ENCODE data around the gene NR5A1. TPM values are rescaled to one million over a fixed set of nuclear protein-coding genes. Genes with fewer than 3 reads are reported as not detected.

NR5A1 gene
- total and polyA plus RNA-seq, 10 of the 15 experiments (the other 5 are each of a cell fraction or from before 2014, with no cell fraction given): 0.06 to 0.24 (median 0.08) TPM; not detected in 5

- Histone ChIP-seq H3K9ac (ENCODE audit: control insufficient read depth, insufficient read depth, low read length) (no peak overlapping the region), H3K4me3 (no peak overlapping the region), H3K9me3 (replicated peaks; ENCODE audit: control insufficient read depth, insufficient read depth, low read length) (no peaks in the 10 kb centered on the region), H3K36me3 (ENCODE audit: control insufficient read depth in 2 of 2, insufficient read depth in 2 of 2, low read length in 1 of 2) (no peaks in the 10 kb centered on the region), H3K27ac (ENCODE audit: control insufficient read depth, insufficient read depth) (no peak overlapping the region), H3K4me2 (ENCODE audit: control insufficient read depth, insufficient read depth) (no peak overlapping the region), H4K20me1 (ENCODE audit: control insufficient read depth, insufficient read depth) (no peaks in the 10 kb centered on the region), H3K27me3 (replicated peaks in 1 of 2; ENCODE audit: control insufficient read depth in 2 of 2, insufficient read depth in 2 of 2, low read length in 1 of 2) (peaks cover 0 to 2% of the 10 kb centered on the region in 2 experiments; a peak in 2 of 4 replicates), H2AFZ (ENCODE audit: control insufficient read depth, low read depth, low read length) (no peak overlapping the region), H3K4me1 (ENCODE audit: control insufficient read depth, insufficient read depth, low read length) (peaks cover 7% of the 10 kb centered on the region), H3K79me2 (ENCODE audit: control insufficient read depth, insufficient read depth, low read length) (no peaks in the 10 kb centered on the region)
- ChIA-PET CTCF (interaction anchor here (0.6 kb wide), 1 partner anchor 22 kb away, joined by 4 read pairs; no protein-coding TSS in a partner anchor), SMC1A (ENCODE audit: uncharacterized antibody, unreplicated experiment) (no interaction called here), RAD21 (ENCODE audit: unreplicated experiment) (no interaction called here), POLR2A (no interaction called here)
- TF ChIP-seq POU2F2 (IDR thresholded peaks at IDR 0.05; ENCODE audit: borderline replicate concordance, low read depth, low read length) (no peak), IKZF1 (conservative IDR thresholded peaks at IDR 0.05) (no peak)
- ATAC-seq (no peak), DNase-seq (ENCODE audit: low read depth, low spot score) (no peak), FAIRE-seq (no peak)
- intact Hi-C loops (cut with micrococcal nuclease; ENCODE audit: unreplicated experiment) (no loop called here), in situ Hi-C loops (cut with MboI) (no loop called here)
- WGBS (ENCODE audit: insufficient coverage, insufficient replicate concordance, low lambda C conversion rate, missing lambda C conversion rate): 58% methylated on average over 13 of the region's 13 CpGs
- no TSS peak for BruUV-seq (replicated peaks)
Observed at GRCh38 chr9:124489222-124489621, 18.0 kb downstream of the NR5A1 start.

DNA sequence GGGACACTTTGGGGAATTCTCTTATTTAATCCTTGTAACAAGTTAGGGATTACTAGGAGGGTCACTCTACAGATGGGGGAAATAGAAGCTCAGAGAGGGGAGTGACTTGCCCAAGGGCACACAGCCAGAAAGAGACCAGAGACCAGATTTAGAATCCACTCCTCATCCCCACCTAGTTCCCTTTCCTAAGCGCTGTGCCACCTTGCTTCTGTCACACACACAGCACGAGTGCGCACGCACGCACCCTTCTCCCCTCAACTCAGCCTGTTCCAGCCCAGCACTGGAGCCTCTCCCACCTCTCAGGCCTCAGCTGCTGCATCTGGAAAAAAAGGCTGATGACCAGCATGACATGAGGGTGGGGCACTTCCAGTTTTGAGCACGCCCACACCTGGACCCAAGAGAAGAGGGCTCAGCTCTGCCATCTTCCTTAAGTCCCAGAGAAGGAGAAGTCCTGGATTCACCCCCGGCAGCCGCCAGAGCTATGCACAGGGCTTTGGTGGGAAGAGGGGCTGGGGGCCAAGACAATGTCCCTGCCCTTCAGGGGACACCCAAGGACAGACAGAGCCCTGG, 18.5 kb downstream of the NR5A1 start:
- Histone ChIP-seq H3K36me3 (ENCODE audit: control insufficient read depth in 2 of 2, insufficient read depth in 2 of 2, low read length in 1 of 2) (no peaks in the 10 kb centered on the region), H3K4me1 (ENCODE audit: control insufficient read depth, insufficient read depth, low read length) (peaks cover 2% of the 10 kb centered on the region), H3K79me2 (ENCODE audit: control insufficient read depth, insufficient read depth, low read length) (no peaks in the 10 kb centered on the region), H4K20me1 (ENCODE audit: control insufficient read depth, insufficient read depth) (no peaks in the 10 kb centered on the region), H3K4me3 (no peak overlapping the region), H3K4me2 (ENCODE audit: control insufficient read depth, insufficient read depth) (no peak overlapping the region), H2AFZ (ENCODE audit: control insufficient read depth, low read depth, low read length) (no peak overlapping the region), H3K9ac (ENCODE audit: control insufficient read depth, insufficient read depth, low read length) (no peak overlapping the region), H3K9me3 (replicated peaks; ENCODE audit: control insufficient read depth, insufficient read depth, low read length) (no peaks in the 10 kb centered on the region), H3K27ac (ENCODE audit: control insufficient read depth, insufficient read depth) (no peak overlapping the region), H3K27me3 (replicated peaks in 1 of 2; ENCODE audit: control insufficient read depth in 2 of 2, insufficient read depth in 2 of 2, low read length in 1 of 2) (peaks cover 0 to 2% of the 10 kb centered on the region in 2 experiments; a peak in 2 of 4 replicates)
- BruUV-seq (replicated peaks): no TSS peak
- ChIA-PET CTCF (interaction anchor here (0.6 kb wide), 2 partner anchors 22 to 70 kb away, joined by 4 to 5 read pairs; no protein-coding TSS in a partner anchor), RAD21 (ENCODE audit: unreplicated experiment) (no interaction called here), SMC1A (ENCODE audit: uncharacterized antibody, unreplicated experiment) (no interaction called here), POLR2A (no interaction called here)
- 54% methylated on average over 8 of the region's 8 CpGs for WGBS (ENCODE audit: insufficient coverage, insufficient replicate concordance, low lambda C conversion rate, missing lambda C conversion rate)
- ATAC-seq (no peak), DNase-seq (ENCODE audit: low read depth, low spot score) (no peak), FAIRE-seq (no peak)
- intact Hi-C loops (cut with micrococcal nuclease; ENCODE audit: unreplicated experiment) (no loop called here), in situ Hi-C loops (cut with MboI) (no loop called here)
- TF ChIP-seq DPF2 (IDR thresholded peaks at IDR 0.05): no peak
- no peak for TF ChIP-seq FOXK2 (IDR thresholded peaks at IDR 0.05)
- TF ChIP-seq ZNF207 (IDR thresholded peaks at IDR 0.05; ENCODE audit: borderline replicate concordance): no peak
- TF ChIP-seq REST (IDR thresholded peaks at IDR 0.05; ENCODE audit: low read depth, low read length): no peak
- no peak for TF ChIP-seq HDGF (IDR thresholded peaks at IDR 0.05)
- TF ChIP-seq, protein P1, sequence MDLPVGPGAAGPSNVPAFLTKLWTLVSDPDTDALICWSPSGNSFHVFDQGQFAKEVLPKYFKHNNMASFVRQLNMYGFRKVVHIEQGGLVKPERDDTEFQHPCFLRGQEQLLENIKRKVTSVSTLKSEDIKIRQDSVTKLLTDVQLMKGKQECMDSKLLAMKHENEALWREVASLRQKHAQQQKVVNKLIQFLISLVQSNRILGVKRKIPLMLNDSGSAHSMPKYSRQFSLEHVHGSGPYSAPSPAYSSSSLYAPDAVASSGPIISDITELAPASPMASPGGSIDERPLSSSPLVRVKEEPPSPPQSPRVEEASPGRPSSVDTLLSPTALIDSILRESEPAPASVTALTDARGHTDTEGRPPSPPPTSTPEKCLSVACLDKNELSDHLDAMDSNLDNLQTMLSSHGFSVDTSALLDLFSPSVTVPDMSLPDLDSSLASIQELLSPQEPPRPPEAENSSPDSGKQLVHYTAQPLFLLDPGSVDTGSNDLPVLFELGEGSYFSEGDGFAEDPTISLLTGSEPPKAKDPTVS (IDR thresholded peaks at IDR 0.05; ENCODE audit: low read depth, low read length): no peak
- TF ChIP-seq CREM (IDR thresholded peaks at IDR 0.05; ENCODE audit: low read depth): no peak
- TF ChIP-seq CBFB (IDR thresholded peaks at IDR 0.05; ENCODE audit: low read depth): no peak
- TF ChIP-seq BHLHE40 (IDR thresholded peaks at IDR 0.05; ENCODE audit: borderline replicate concordance in 1 of 2, low read depth in 2 of 2, low read length in 1 of 2): no peak
- no peak for TF ChIP-seq FOXM1 (IDR thresholded peaks at IDR 0.05; ENCODE audit: low read depth, low read length)
- no peak for TF ChIP-seq CBX5 (IDR thresholded peaks at IDR 0.05; ENCODE audit: low read depth)
- no peak for TF ChIP-seq RFX5 (IDR thresholded peaks at IDR 0.05; ENCODE audit: low read depth, low read length)
